Caco-2 (cell line): ENCODE measurements around the gene GJA3. TPM values are rescaled to one million over a fixed set of nuclear protein-coding genes. Genes with fewer than 3 reads are reported as not detected.
A peak's percentile ranks its signal among the peaks of the same experiment; 100 is the strongest.

ENCODE experiments used
- BruUV-seq: library from RNA; stranded (reverse); fragments of 400-500 nt; replicated peaks from 2 replicates; lab custom pipeline; 2021; lab: Mats Ljungman, UMichigan
- CTCF ChIA-PET: fragments of 300-600 bp; sonication (Branson Sonifier 250); formaldehyde crosslinking; loops from one replicate; lab custom pipeline; 2022; ENCODE audit warnings: antibody characterized with exemption; lab: Charles Lee
- POLR2A ChIA-PET: fragments of 300-600 bp; sonication (Branson Sonifier 250); formaldehyde crosslinking; loops from one replicate; lab custom pipeline; 2022; ENCODE audit warnings: antibody characterized with exemption; lab: Charles Lee
- DNase-seq, 2 experiments: peaks; one replicate each; pipeline versions ENCODE4 v3.0.0 to v3.0.0-alpha.2; 2020 to 2022
- H3K27me3 ChIP-seq: replicated peaks from 2 replicates; pipeline ENCODE4 v1.6.0; 2011; ENCODE audit warnings: low read length; ENCODE audit not compliant: control insufficient read depth, insufficient read depth
- H3K36me3 ChIP-seq: 2 replicates; pipeline ENCODE4 v1.5.1; 2011; ENCODE audit warnings: low read length; ENCODE audit not compliant: control insufficient read depth, insufficient read depth
- H3K4me1 ChIP-seq: fragments of 250-450 bp; sonication (Bioruptor Pico); 2 replicates; pipeline ENCODE4 v1.5.1; 2020; ENCODE audit warnings: mild to moderate bottlenecking
- H3K4me3 ChIP-seq: 2 replicates; pipeline ENCODE4 v1.5.1; 2011; ENCODE audit warnings: low read depth, mild to moderate bottlenecking, control low read depth, low read length
- H3K9me3 ChIP-seq: fragments of 250-450 bp; sonication (Bioruptor Pico); 2 replicates; pipeline ENCODE4 v1.5.1; 2020; ENCODE audit warnings: mild to moderate bottlenecking, moderate library complexity
- H3K27ac Mint-ChIP-seq: one replicate; pipeline ENCODE4 v1.8.0; 2022; ENCODE audit warnings: mixed read lengths; ENCODE audit not compliant: unreplicated experiment
- H3K27me3 Mint-ChIP-seq: one replicate; pipeline ENCODE4 v1.8.0; 2022; ENCODE audit warnings: mixed read lengths; ENCODE audit not compliant: insufficient read depth, unreplicated experiment
- H3K36me3 Mint-ChIP-seq: one replicate; pipeline ENCODE4 v1.8.0; 2022; ENCODE audit warnings: mild to moderate bottlenecking, mixed read lengths; ENCODE audit not compliant: insufficient read depth, unreplicated experiment
- H3K4me1 Mint-ChIP-seq: one replicate; pipeline ENCODE4 v1.8.0; 2022; ENCODE audit warnings: low read depth, mixed read lengths; ENCODE audit not compliant: unreplicated experiment
- H3K4me3 Mint-ChIP-seq: one replicate; pipeline ENCODE4 v1.8.0; 2022; ENCODE audit warnings: mild to moderate bottlenecking, moderate library complexity, mixed read lengths; ENCODE audit not compliant: unreplicated experiment
- H3K9me3 Mint-ChIP-seq: one replicate; pipeline ENCODE4 v1.8.0; 2022; ENCODE audit warnings: mixed read lengths; ENCODE audit not compliant: unreplicated experiment
- CTCF ChIP-seq, 2 experiments: fragments of 200-600 bp in 1 of 2; IDR thresholded peaks; 1 replicate in 1 of 2; 2 replicates in 1 of 2; pipeline versions ENCODE4 v1.5.1 to v1.8.0; 2011 to 2022; ENCODE audit warnings: antibody characterized with exemption in 1 of 2, control low read depth in 1 of 2, inconsistent platforms in 1 of 2, low read depth in 1 of 2, low read length in 1 of 2, mild to moderate bottlenecking in 1 of 2, moderate library complexity in 1 of 2; ENCODE audit not compliant: insufficient read depth in 1 of 2, severe bottlenecking in 1 of 2, unreplicated experiment in 1 of 2
- intact Hi-C: fragments of 100-400 bp; cut with micrococcal nuclease; formaldehyde crosslinking; loops from one replicate; pipeline ENCODE4 v1.10.0; 2022; ENCODE audit not compliant: unreplicated experiment
- total RNA-seq: library from RNA; stranded (reverse); gene quantifications from 2 replicates; pipeline ENCODE4 v1.2.3, GENCODE V29; 2022

Gene GJA3
- total RNA-seq, 1 experiment from 2014 or later: 0.11 TPM

GRCh38 chr13:20192836-20193161 is 31.9 kb upstream of the GJA3 start, which contains the start of gene GJB2:
Gene GJB2 (minus strand): TSS chr13:20192938. CDS start chr13:20189581, 3,357 bp downstream.
- H3K36me3 ChIP-seq: no peaks in the 10 kb centered on the region
- H3K9me3 ChIP-seq: no peaks in the 10 kb centered on the region
- Mint-ChIP-seq H3K4me1 (no peaks in the 10 kb centered on the region), H3K9me3 (no peaks in the 10 kb centered on the region), H3K4me3 (peak within 1 kb of the TSS; percentile 70), H3K27ac (no peak within 1 kb of the TSS), H3K27me3 (peaks cover 31% of the 10 kb centered on the region), H3K36me3 (no peaks in the 10 kb centered on the region)
- peaks cover 1% of the 10 kb centered on the region for H3K27me3 ChIP-seq
- H3K4me1 ChIP-seq: 0 out of 2 replicates have a peak, but pooled peaks cover 6% of the 10 kb centered on the region
- ChIA-PET CTCF (interaction anchor here (0.8 kb wide), 1 partner anchor 296 kb away, joined by 3 read pairs; no protein-coding TSS in a partner anchor), POLR2A (no interaction called here)
- no peak for TF ChIP-seq CTCF (IDR thresholded peaks at IDR 0.05; ENCODE audit: insufficient read depth in 1 of 2, low read depth in 1 of 2, low read length in 1 of 2, severe bottlenecking in 1 of 2, unreplicated experiment in 1 of 2)
- intact Hi-C loops: no loop called here
- no TSS peak for BruUV-seq
- peak in 1 of 2 experiments; percentile 19 for DNase-seq
- peak within 1 kb of the TSS; percentile 52 for H3K4me3 ChIP-seq

- POLR2A ChIA-PET: no interaction called here
- BruUV-seq: no TSS peak
- Histone ChIP-seq H3K36me3 (no peaks in the 10 kb centered on the region), H3K27me3 (peaks cover 1% of the 10 kb centered on the region), H3K9me3 (no peaks in the 10 kb centered on the region), H3K4me3 (peak overlapping the region; percentile 52), H3K4me1 (0 out of 2 replicates have a peak, but pooled peaks cover 6% of the 10 kb centered on the region)
- Mint-ChIP-seq H3K4me3 (peak overlapping the region; percentile 70), H3K36me3 (no peaks in the 10 kb centered on the region), H3K9me3 (no peaks in the 10 kb centered on the region), H3K27me3 (peaks cover 31% of the 10 kb centered on the region), H3K27ac (no peak overlapping the region), H3K4me1 (no peaks in the 10 kb centered on the region)
- intact Hi-C loops: no loop called here
- CTCF ChIA-PET: interaction anchor here (0.6 to 0.8 kb wide), 2 partner anchors 182 to 297 kb away, joined by 3 read pairs; no protein-coding TSS in a partner anchor
- peak in 1 of 2 experiments; percentile 52 for DNase-seq
- TF ChIP-seq CTCF (IDR thresholded peaks at IDR 0.05; ENCODE audit: insufficient read depth in 1 of 2, low read depth in 1 of 2, low read length in 1 of 2, severe bottlenecking in 1 of 2, unreplicated experiment in 1 of 2): peak in 1 of 2 experiments; percentile 7
Observed at GRCh38 chr13:20192158-20192835, 31.4 kb upstream of the GJA3 start.

- peak in 1 of 2 experiments; percentile 17 for DNase-seq
- Mint-ChIP-seq H3K27me3 (peaks cover 27% of the 10 kb centered on the region), H3K9me3 (no peaks in the 10 kb centered on the region), H3K4me3 (peak overlapping the region; percentile 70), H3K36me3 (no peaks in the 10 kb centered on the region), H3K4me1 (no peaks in the 10 kb centered on the region), H3K27ac (no peak overlapping the region)
- H3K27me3 ChIP-seq: peaks cover 1% of the 10 kb centered on the region
- CTCF ChIA-PET: interaction anchor here (0.6 to 0.8 kb wide), 2 partner anchors 183 to 298 kb away, joined by 3 read pairs; no protein-coding TSS in a partner anchor
- H3K4me1 ChIP-seq: 0 out of 2 replicates have a peak, but pooled peaks cover 6% of the 10 kb centered on the region
- BruUV-seq: no TSS peak
- TF ChIP-seq CTCF (IDR thresholded peaks at IDR 0.05; ENCODE audit: insufficient read depth in 1 of 2, low read depth in 1 of 2, low read length in 1 of 2, severe bottlenecking in 1 of 2, unreplicated experiment in 1 of 2): no peak
- intact Hi-C loops: no loop called here
- peak overlapping the region; percentile 52 for H3K4me3 ChIP-seq
- no peaks in the 10 kb centered on the region for H3K9me3 ChIP-seq
- POLR2A ChIA-PET: no interaction called here
- H3K36me3 ChIP-seq: no peaks in the 10 kb centered on the region
Observed at GRCh38 chr13:20191311-20192157, 30.7 kb upstream of the GJA3 start.
